HG02588 (cell line): ENCODE data around the gene CD244.

Experiments
- ATAC-seq: cut with Tn5 transposase; IDR thresholded peaks from one replicate; pipeline ENCODE4 v1.9.1; 2021; ENCODE audit warnings: mild to moderate bottlenecking, moderate library complexity; ENCODE audit not compliant: unreplicated experiment

The CD244 gene

DNA sequence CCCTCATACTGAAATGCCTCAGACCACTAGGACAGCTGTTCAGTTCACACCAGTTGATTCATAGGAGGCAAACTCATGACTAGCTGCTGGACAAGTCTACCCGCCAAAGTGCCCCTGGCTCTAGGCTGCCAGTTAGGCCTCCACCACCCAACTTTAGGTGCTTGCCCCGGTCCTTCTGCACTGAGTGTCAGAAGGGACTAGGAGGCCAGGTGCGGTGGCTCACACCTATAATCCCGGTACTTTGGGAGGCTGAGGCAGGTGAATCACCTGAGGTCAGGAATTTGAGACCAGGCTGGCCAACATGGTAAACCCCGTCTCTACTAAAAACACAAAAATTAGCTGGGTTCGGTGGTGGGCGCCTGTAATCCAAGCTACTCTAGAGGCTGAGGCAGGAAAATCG is 47.8 kb downstream of the CD244 start:
- no peak for ATAC-seq

DNA sequence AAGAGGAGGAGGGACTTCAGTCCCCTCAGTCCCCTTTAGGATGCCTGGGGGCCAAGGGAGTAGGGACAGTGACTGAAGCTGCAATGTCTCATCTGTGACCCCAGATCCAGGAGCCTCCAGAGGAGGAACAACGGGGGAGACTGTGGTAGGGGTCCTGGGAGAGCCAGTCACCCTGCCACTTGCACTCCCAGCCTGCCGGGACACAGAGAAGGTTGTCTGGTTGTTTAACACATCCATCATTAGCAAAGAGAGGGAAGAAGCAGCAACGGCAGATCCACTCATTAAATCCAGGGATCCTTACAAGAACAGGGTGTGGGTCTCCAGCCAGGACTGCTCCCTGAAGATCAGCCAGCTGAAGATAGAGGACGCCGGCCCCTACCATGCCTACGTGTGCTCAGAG is 48.4 kb downstream of the CD244 start:
- no peak for ATAC-seq

DNA sequence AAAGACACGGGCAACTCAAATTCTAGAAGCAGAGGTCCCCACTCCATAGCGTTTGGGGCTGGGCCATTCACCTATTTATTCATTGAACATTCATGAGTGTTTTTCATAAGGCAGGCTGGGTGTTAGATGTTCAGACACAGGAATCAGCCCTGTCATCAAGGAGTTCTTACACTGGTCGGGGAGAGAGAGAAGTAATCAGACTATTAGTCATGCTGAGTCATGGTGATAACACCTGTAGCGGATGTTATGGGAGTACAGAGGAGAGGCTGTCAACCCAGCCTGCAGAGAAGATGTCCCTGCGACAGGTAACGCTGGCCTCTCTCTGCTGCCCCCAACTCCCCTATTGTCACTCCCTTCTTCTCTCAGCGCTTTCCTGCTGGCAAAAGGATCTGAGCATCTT is 49.5 kb downstream of the CD244 start:
- ATAC-seq, result no peak

DNA sequence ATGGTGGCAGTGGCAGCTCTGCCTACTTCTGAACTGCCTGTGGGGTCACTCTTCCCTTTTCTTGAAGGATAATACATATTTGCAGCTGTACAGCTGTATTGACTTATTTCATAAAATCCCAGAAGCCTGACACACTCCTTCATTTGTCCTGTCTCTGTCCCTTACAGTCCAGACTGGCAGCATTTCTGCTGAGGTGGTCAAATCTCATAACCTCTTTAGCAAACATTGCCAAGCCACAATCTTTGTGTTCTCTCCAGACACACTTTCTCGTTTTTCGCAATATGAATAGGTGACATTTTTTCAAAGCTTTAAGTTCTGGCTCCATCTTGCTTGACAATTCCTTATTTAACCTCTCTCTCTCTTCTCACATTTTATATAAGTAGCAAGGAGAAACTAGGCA is 51.5 kb downstream of the CD244 start:
- no peak for ATAC-seq

DNA sequence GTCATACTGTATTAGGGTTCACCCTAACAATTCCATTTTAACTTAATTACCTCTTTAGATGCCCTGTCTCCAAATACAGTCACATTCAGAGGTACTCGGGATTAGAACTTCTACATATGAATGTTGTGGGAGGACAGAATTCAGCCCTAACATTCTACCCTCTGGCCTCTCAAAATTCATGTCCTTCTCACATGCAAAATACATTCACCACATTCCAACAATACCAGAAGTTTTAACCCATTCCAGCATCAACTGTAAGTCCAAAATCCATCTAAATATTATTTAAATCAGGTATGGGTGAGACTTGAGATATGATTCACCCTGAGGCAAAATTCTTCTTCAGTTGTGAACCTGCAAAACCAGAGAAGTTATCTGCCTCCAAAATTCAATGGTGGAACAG is 52.2 kb downstream of the CD244 start:
- no peak for ATAC-seq

DNA sequence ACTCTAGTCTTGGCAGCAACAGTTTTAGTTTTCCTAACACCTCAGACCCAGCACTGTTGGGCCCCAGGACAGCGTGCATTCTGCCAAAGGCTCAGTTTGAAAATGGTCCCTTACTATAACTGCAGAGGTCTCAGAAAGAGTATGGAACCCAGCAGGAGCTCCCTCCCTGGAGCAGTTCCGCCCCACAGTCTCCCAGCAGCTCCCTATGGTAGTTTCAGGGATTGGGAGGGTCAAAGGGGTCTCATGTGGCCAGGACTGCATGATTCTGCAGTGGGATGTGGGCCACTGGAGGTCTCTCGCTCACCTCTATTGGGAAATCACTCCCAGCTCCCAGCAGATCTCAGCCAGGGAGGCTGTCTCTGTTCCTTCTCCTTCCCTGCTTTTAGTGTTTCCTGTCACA is 54.4 kb downstream of the CD244 start:
- no peak for ATAC-seq

DNA sequence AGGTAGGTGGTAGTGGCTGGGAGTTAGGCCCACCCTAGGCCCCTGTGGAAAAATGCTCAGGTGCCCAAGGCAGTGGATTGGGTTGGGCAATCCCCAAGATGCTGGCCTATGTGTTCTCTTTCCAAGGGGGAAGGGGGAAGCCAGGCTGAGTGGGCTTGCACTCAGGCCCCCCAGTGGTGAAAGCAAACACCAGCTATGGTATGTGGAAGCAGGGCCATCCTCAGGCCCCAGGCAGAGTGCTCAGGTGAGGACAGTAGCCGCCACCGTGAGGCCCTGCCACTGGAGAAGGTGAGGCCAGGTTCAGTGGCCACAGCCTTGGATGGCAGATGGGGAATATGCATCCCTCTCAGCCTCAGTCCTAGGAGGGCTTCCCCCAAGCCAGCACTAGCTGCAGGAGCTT is 54.9 kb downstream of the CD244 start:
- ATAC-seq, result no peak

DNA sequence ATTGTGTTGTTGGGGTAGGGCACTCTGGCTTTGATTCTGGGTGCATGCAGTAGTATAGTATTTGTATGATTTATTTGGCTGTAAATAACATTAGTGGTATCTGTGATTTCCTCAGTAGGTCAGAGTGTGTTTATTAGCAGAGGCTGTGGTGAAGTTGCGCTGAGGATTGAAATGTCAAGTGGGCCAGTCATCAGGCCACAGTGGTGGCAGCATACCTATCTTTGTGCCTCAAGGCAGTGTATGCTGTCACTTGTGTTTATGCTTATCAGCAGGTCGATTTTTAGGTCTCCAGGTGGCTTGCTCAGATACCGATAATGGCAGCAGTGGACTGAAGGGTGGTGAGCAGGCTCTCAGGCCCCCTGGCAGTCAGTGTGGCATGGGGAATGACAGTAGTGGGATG is 55.4 kb downstream of the CD244 start:
- no peak for ATAC-seq

DNA sequence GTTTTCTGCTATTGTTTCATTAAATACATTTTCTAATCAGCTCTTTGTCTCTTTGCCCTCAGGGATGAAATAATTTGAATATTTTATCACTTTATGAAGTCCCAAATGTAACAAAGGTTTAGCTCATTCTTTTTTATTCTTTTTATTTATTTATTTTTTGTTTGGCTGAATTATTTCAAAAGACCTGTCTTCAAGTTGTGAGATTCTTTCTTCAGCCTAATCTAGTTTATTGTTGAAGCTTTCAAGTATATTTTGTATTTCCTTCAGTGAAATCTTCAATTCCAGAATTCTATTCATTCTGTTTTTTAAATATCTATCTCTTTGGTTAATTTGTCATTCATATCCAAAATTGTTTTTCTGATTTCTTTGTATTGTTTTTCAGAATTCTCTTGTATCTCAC is 55.9 kb downstream of the CD244 start:
- ATAC-seq, result no peak

DNA sequence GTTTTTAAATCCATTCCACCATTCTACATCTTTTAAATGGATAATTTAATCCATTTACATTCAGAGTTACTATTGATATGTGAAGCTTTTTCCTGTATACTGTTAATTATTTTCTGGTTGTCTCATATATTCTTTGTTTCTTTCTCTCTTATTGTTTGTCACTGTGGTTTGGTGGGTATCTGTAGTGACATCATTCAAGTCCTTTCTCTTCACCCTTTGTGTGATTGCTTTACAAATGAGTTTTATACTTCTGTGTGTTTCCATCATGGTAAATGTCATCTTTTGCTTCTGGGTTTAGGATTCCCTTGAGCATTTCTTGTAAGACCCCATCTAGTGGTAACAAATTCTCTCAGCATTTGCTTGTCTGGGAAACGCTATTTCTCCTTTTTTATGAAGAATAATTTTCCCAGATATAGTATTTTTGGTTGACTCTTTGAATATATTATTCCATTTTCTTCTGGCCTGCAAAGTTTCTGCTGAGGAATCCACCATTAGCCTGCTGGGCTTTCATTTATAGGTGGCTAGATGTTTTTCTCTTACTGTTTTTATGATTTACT is 56.5 kb downstream of the CD244 start:
- no peak for ATAC-seq

DNA sequence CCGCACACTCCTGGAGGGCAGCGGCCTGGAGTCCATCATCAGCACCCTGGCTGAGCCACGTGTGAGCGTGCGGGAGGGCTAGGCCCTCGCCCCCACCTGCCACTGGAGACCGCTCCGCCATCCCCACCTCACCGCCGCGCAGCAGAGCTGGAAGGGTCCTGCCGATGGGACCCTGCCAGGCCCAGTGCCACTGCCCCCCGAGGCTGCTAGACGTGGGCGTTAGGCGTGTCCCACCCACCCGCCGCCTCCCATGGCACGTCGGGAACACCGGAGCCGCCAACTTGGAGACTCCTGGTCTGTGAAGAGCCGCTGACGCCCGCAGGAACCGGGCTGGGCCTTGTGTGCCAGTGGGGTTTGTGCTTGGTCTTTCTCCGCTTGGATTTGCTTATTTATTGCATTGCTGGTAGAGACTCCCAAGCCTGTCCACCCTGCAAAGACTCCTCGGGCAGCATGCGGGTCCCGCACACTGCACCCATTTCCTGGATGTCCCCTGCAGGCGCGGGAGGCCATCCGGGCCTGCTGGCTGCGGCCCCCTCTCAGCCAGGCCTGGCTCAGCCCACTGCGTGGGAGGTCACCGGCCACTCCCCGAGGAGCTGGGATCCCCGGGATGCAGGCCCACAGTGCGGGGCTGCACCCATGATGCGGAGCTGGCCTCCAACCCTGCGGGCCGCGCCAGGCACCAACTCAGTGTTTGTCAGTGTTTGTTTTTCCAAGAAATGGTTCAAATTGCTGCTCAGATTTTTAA is 60.7 kb downstream of the CD244 start:
- ATAC-seq, result no peak

DNA sequence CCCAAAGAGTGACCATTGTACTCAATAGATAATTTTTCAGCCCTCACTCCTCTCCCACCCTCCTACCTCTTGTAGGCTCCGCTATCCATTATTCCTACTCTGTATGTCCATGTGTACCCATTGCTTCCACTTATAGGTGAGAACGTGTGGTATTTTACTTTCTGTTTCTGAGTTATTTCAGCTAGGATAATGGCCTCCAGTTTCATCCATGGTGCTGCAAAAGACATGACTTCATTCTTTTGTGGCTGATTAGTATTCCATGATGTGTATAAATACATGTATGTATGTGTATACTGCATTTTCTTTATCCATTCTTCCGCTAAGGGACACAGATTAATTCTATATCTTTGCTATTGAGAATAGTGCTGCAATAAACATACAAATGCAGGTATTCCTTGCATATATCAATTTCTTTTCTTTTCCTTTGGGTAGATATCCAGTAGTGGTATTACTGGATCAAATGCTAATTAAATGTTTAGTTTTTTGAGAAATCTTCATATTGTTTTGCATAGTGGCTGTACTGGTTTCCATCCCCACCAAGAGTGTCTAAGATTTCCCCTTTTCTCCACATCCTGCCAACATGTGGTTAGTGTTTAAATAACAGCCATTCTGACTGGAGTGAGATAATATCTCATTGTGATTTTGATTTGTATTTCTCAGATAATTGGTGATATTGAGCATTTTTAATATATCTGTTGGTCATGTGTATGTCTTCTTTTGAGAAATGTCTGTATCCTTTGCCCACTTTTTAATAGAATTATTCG is 61.9 kb downstream of the CD244 start:
- no peak for ATAC-seq

DNA sequence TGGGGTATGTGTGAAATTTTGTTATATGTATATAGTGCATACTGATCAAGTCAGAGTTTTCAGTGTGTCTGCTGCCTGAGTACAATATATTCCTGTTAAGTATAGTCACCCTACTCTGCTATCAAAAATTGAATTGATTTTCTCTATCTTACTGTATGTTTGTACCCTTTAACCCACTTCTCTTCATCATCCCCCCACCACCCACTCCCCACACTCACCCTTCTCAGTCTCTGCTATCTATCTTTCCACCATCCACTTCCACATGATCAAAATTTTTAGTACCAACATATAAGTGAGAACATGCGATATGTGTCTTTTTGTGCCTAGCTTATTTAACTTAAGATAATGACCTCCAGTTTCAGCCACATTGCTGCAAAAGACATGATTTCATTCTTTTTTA is 62.5 kb downstream of the CD244 start:
- no peak for ATAC-seq

DNA sequence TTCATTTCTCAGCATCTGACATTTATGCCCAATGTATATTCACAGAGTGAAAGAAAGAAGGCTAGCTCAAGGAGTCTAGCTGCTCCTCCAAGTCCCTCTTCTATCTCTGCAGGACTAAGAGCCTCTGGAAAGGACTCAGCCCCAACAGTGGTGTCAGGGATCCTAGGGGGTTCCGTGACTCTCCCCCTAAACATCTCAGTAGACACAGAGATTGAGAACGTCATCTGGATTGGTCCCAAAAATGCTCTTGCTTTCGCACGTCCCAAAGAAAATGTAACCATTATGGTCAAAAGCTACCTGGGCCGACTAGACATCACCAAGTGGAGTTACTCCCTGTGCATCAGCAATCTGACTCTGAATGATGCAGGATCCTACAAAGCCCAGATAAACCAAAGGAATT is 63.0 kb downstream of the CD244 start:
- no peak for ATAC-seq

DNA sequence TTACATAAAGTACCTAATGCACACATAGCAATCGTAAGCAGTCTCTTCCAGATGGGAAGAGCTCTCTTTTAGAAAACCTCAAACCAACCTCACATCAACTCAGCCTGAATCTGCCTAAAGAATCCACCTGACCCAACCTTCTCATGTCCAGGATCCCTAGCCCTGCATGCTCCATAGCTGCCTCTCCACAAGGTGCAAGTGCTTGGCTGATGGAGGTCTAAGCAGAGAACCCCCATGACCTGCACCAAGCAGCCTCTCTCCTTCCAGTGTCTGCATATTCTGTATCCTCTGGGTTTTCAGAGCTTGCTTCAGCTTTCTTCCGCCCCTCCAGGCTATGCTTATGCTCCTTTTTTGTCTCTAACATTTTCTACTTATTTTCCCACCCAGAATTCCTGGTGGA is 64.2 kb downstream of the CD244 start:
- no peak for ATAC-seq

DNA sequence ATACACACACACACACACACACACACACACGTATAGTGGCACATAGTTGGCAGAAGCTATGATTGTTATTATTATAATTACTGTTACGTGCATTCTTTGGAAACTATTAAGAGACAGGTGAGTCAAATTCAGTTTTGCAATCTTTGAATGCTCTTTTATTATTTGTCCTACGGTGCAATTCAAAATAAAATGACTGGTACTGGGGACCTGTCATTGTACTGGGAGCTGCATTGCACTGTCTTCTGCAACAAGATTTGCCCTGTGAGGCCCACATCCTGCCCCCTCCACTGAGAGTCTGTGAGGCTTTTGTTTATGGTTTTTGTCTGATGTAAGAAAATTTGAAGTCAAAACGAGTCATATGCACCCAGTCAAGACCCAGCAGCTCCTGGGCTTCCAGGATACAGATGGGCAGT is 64.8 kb downstream of the CD244 start:
- no peak for ATAC-seq

DNA sequence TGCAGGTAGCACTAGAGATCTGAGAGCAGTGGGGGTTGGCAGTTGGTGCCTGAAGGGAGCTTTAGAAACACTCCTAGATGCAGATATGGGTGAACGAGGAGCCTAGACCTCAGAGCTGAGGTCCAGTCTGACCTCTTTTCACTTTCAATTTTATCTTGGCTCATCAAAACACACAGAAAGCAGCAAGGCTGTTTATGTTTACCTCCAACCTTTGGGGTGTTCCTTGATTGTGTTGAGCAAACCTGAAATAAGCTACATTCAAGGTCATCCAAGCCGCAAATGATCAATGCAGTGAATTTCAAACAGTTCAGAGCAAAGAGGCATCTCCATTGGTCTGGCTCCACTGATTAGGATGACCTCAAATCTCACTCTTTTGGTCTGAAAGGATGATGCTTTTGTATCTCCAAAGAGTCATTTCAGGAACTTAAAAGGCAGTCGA is 65.4 kb downstream of the CD244 start:
- ATAC-seq, result peak; percentile 31

DNA sequence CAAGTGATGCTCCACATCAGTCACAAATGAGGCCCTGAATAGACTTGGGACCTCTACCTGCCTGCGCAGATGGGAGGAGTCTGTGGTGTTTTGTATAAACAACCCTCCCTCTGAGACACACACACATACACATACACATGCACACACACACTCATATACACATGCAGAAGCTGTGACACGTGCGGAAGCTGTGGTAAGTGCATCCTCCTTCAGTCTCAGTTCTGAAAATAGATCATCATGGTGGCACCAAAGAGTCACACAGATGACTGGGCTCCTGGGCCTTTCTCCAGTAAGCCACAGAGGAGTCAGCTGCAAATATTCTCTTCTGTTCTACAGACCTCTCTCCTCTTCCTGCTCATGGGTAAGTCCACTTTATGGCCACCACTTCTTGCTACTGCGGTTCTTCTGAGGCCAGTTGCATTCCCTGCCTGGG is 66.7 kb downstream of the CD244 start, which contains the start of gene LY9:
LY9 (plus strand) TSS at position 224 of the 433 bp plus-strand sequence; CDS start at position 238, 14 bp downstream.
- ATAC-seq, result peak; percentile 83

DNA sequence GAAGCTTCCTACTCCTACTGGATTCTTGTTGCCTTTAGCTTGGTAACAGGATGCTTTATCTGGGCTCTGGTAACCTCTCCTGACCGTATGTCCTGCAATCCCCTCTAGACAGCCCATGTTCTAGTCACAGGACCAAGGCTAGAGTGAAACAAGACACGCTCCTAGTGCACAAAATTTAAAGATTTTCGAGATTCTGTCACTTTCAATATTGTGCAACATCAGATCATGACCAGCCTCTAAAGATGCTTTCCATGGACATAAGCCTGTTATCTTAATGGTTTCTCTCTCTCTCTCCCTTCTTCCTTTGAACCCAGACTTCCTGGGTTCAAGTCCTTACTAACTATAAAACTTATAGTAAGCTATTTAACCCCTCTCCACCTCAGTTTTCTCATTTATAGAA is 68.3 kb downstream of the CD244 start:
- ATAC-seq, result no peak

DNA sequence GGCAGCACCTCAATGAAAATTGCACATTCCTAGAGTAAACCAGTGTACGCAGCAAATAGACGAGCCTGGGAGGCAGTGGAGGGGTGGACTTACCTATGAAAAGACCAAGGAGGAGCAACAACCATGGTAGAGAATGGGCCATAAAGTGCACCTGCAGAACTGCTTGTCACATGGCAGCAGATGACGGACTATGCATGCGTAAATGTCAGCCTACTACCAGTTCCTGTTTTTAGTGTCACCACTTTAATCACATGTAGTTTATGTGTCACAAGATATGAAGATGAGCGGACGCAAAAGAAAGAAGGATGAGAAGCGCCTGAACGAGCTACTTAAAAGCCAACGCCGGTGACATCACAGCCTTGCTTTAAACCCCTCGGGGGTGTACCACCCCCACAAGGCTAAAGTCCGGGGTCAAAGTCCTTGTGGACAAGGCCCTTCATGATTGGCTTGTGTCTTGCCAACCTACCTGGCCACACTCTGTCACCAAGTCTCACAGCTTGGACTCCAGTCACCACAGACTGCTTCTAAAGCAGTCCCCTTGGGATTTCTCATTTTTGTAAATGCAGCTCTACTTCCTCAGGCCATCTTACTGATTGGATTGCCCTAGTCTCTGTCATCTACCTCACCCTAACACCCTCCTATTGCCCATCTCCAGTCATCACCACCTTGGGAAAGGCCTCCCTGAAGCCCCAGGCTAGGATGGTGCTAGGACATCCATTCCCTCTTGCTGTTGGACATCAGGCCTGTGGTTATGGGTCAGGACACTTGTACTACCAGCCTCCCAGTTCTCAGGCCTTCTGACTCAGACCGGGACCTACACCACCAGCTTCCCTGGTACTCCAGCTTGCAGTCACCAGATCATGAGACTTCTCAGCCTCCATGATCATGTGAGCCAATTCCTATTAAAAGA is 72.7 kb downstream of the CD244 start:
- ATAC-seq, result peak; percentile 82
